ENCODE data around the gene MDH1. TPM values are rescaled to one million over a fixed set of nuclear protein-coding genes. Genes with fewer than 3 reads are reported as not detected.

MDH1 gene
- total RNA-seq, 1 experiment from 2014 or later, result 110 TPM

DNA sequence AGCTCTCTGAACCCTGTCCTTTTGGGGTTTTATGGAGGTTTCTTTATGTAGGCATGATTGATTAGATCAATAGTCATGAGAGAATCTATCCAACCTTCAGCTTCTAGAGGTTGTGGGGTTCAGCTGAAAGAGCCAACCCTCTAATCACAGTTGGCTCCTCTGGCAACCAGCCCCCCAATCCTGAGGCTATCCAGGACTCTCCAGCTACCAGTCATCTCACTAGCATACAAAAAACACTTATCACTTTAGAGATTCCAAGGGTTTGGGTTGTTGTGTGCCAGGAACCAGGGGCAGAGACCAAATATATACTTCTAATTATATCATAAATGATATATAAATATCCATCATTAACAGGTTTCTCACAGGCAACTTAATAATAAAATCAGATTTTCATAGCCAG lies 12.2 kb upstream of the MDH1 start:
- Mint-ChIP-seq H3K27me3 (ENCODE audit: insufficient read depth, unreplicated experiment) (no peaks in the 10 kb centered on the region), H3K4me1 (ENCODE audit: insufficient read depth, unreplicated experiment) (peaks cover 12% of the 10 kb centered on the region), H3K36me3 (ENCODE audit: insufficient read depth, unreplicated experiment) (no peaks in the 10 kb centered on the region), H3K9me3 (ENCODE audit: unreplicated experiment) (no peaks in the 10 kb centered on the region), H3K27ac (ENCODE audit: low read depth, unreplicated experiment) (no peak overlapping the region), H3K4me3 (ENCODE audit: unreplicated experiment) (no peak overlapping the region)
- BruUV-seq (replicated peaks), result no TSS peak
- intact Hi-C loops (cut with micrococcal nuclease), result no loop called here
- no peak for DNase-seq (ENCODE audit: unreplicated experiment)
- ChIA-PET CTCF (interaction anchor here (0.5 kb wide), 1 partner anchor 160 kb away, joined by 5 read pairs; no protein-coding TSS in a partner anchor), POLR2A (interaction anchor here (3.5 kb wide), 1 partner anchor 12 kb away, joined by 36 read pairs; the partner anchor contains the start of genes MDH1 and WDPCP)
- TF ChIP-seq, protein P1, sequence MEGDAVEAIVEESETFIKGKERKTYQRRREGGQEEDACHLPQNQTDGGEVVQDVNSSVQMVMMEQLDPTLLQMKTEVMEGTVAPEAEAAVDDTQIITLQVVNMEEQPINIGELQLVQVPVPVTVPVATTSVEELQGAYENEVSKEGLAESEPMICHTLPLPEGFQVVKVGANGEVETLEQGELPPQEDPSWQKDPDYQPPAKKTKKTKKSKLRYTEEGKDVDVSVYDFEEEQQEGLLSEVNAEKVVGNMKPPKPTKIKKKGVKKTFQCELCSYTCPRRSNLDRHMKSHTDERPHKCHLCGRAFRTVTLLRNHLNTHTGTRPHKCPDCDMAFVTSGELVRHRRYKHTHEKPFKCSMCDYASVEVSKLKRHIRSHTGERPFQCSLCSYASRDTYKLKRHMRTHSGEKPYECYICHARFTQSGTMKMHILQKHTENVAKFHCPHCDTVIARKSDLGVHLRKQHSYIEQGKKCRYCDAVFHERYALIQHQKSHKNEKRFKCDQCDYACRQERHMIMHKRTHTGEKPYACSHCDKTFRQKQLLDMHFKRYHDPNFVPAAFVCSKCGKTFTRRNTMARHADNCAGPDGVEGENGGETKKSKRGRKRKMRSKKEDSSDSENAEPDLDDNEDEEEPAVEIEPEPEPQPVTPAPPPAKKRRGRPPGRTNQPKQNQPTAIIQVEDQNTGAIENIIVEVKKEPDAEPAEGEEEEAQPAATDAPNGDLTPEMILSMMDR (IDR thresholded peaks at IDR 0.05; ENCODE audit: unreplicated experiment), result no peak

DNA sequence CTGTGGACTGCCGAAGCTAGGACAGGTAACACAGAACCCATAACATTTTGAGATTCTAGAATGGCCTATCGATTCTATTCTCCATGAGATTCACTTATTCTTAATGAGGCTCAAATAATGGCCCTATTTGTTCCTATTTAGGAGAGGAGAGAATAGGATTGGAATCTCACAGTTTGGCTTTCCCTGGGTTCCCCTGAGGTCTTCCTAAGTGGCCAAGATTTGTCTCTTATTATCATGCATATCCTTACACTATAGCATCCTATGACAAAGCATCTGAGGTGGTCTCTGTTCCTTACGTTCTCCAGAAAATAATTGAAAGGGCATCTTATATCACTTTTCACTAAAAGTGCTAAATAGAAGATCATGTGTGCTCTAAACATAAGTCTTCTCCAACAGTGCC lies 10.0 kb upstream of the MDH1 start:
- no peaks in the 10 kb centered on the region for H3K27me3 Mint-ChIP-seq (ENCODE audit: insufficient read depth, unreplicated experiment)
- intact Hi-C loops (cut with micrococcal nuclease), result no loop called here
- ChIA-PET CTCF (no interaction called here), POLR2A (interaction anchor here (3.5 kb wide), 1 partner anchor 10 kb away, joined by 36 read pairs; the partner anchor contains the start of genes MDH1 and WDPCP)
- H3K9me3 Mint-ChIP-seq (ENCODE audit: unreplicated experiment), result peaks cover 6% of the 10 kb centered on the region
- H3K27ac Mint-ChIP-seq (ENCODE audit: low read depth, unreplicated experiment), result no peak overlapping the region
- peaks cover 12% of the 10 kb centered on the region for H3K4me1 Mint-ChIP-seq (ENCODE audit: insufficient read depth, unreplicated experiment)
- TF ChIP-seq, protein P1 (IDR thresholded peaks at IDR 0.05; ENCODE audit: unreplicated experiment), result no peak
- BruUV-seq (replicated peaks), result no TSS peak
- DNase-seq (ENCODE audit: unreplicated experiment), result no peak
- H3K4me3 Mint-ChIP-seq (ENCODE audit: unreplicated experiment), result no peak overlapping the region
- no peaks in the 10 kb centered on the region for H3K36me3 Mint-ChIP-seq (ENCODE audit: insufficient read depth, unreplicated experiment)

DNA sequence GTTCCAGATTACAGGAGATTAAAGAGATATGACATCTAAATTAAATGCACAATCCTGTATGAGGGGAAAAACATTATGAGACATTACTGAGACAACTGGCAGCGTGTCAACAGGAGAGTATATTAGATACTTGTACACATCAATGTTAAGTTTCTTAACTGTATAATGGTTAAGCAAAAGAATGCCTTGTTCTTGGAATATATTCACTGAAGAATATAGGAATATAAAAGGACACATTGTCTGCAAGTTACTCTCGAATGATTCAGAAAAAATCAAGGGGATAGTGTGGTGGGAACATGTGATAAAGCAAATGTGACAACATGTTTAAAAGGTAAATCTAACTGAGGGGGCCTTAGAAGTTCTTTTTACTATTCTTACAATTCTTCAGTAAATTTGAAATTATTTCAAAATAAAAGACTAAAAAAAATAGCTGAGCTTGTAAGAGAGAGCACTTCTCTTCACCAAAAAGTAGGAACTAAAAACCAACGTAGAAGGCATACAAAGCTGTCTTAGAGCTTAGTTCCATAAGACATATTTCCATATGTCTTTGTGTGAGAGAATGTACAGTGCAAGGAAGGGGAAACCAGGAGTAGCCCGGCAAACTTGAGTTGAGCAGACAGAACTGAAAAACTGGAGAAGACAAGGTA lies 8.0 kb upstream of the MDH1 start:
- TF ChIP-seq, protein P1 (IDR thresholded peaks at IDR 0.05; ENCODE audit: unreplicated experiment), result no peak
- Mint-ChIP-seq H3K27me3 (ENCODE audit: insufficient read depth, unreplicated experiment) (no peaks in the 10 kb centered on the region), H3K36me3 (ENCODE audit: insufficient read depth, unreplicated experiment) (no peaks in the 10 kb centered on the region), H3K4me1 (ENCODE audit: insufficient read depth, unreplicated experiment) (peaks cover 12% of the 10 kb centered on the region), H3K4me3 (ENCODE audit: unreplicated experiment) (no peak overlapping the region), H3K27ac (ENCODE audit: low read depth, unreplicated experiment) (no peak overlapping the region), H3K9me3 (ENCODE audit: unreplicated experiment) (peaks cover 6% of the 10 kb centered on the region)
- BruUV-seq (replicated peaks), result no TSS peak
- DNase-seq (ENCODE audit: unreplicated experiment), result no peak
- POLR2A ChIA-PET, result interaction anchor here (0.7 to 1.5 kb wide), 5 partner anchors 9 to 261 kb away, joined by 3 to 6 read pairs (median 4); partner anchors contain the start of gene UGP2
- intact Hi-C loops (cut with micrococcal nuclease), result loop anchor here (10.0 kb wide), 2 partner anchors 264 to 304 kb away; partner anchors contain the start of gene UGP2
- CTCF ChIA-PET, result no interaction called here

DNA sequence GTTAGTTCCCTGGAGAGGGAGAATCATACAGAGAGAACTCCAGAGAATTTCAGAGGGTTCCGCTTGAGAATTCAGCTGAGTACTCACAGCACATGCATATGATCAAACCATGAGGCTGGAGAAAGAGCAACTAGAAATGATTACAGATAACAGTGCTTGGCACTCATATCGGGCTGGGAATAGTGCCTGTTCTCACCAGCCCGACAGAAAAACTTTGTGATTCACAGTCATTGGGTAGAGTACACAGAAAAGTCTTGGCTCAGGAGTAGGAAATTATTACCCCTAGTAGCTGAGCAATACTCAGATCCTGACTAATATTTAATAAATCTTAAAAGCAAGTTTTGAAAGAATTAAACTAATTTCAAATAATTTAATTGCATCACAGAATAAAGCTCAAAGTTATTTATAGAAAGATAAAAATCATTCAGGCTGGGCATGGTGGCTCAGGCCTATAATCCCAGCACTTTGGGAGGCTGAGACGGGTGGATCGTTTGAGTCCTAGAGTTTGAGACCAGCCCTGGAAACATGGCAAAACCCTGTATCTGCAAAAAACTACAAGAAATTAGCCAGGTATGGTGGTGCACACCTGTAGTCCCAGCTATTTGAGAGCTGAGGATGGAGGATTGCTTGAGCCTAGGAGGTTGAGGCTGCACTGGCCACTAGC lies 7.3 kb upstream of the MDH1 start:
- ChIA-PET CTCF (no interaction called here), POLR2A (interaction anchor here (0.7 to 1.5 kb wide), 5 partner anchors 9 to 261 kb away, joined by 3 to 6 read pairs (median 4); partner anchors contain the start of gene UGP2)
- no peak overlapping the region for H3K4me3 Mint-ChIP-seq (ENCODE audit: unreplicated experiment)
- no peaks in the 10 kb centered on the region for H3K36me3 Mint-ChIP-seq (ENCODE audit: insufficient read depth, unreplicated experiment)
- TF ChIP-seq, protein P1 (IDR thresholded peaks at IDR 0.05; ENCODE audit: unreplicated experiment), result no peak
- H3K4me1 Mint-ChIP-seq (ENCODE audit: insufficient read depth, unreplicated experiment), result peaks cover 12% of the 10 kb centered on the region
- intact Hi-C loops (cut with micrococcal nuclease), result loop anchor here (10.0 kb wide), 2 partner anchors 263 to 303 kb away; partner anchors contain the start of gene UGP2
- BruUV-seq (replicated peaks), result no TSS peak
- no peaks in the 10 kb centered on the region for H3K27me3 Mint-ChIP-seq (ENCODE audit: insufficient read depth, unreplicated experiment)
- peaks cover 6% of the 10 kb centered on the region for H3K9me3 Mint-ChIP-seq (ENCODE audit: unreplicated experiment)
- no peak overlapping the region for H3K27ac Mint-ChIP-seq (ENCODE audit: low read depth, unreplicated experiment)
- DNase-seq (ENCODE audit: unreplicated experiment), result no peak

All from MCF 10A (cell line).